HG03354 (cell line): ENCODE data around the gene ZFYVE28.

Experiments
- ATAC-seq: cut with Tn5 transposase; IDR thresholded peaks from one replicate; pipeline ENCODE4 v1.9.1; 2021; ENCODE audit warnings: mild to moderate bottlenecking; ENCODE audit not compliant: unreplicated experiment, poor library complexity, severe bottlenecking

Gene ZFYVE28

GRCh38 chr4:2258091-2259035, 160.1 kb downstream of the ZFYVE28 start:
- no peak for ATAC-seq

GRCh38 chr4:2257361-2258081, 160.9 kb downstream of the ZFYVE28 start:
- ATAC-seq, result no peak

GRCh38 chr4:2256781-2257191, 161.7 kb downstream of the ZFYVE28 start:
- no peak for ATAC-seq

GRCh38 chr4:2256156-2256731, 162.2 kb downstream of the ZFYVE28 start:
- ATAC-seq, result no peak

- ATAC-seq, result no peak
These were observed 162.8 kb downstream of the ZFYVE28 start for GRCh38 chr4:2255501-2256155.

- no peak for ATAC-seq
These were observed 163.6 kb downstream of the ZFYVE28 start for GRCh38 chr4:2254665-2255500.

- no peak for ATAC-seq
These were observed 165.0 kb downstream of the ZFYVE28 start for GRCh38 chr4:2253160-2254084.

- no peak for ATAC-seq
These were observed 165.8 kb downstream of the ZFYVE28 start for GRCh38 chr4:2252530-2253091.

GRCh38 chr4:2251795-2252529, 166.5 kb downstream of the ZFYVE28 start:
- ATAC-seq, result no peak

GRCh38 chr4:2251073-2251794, 167.2 kb downstream of the ZFYVE28 start:
- ATAC-seq, result no peak

- ATAC-seq, result no peak
These were observed 167.9 kb downstream of the ZFYVE28 start for GRCh38 chr4:2250357-2251072.

- no peak for ATAC-seq
These were observed 168.7 kb downstream of the ZFYVE28 start for GRCh38 chr4:2249526-2250356.

GRCh38 chr4:2248821-2249261, 169.6 kb downstream of the ZFYVE28 start:
- no peak for ATAC-seq

- ATAC-seq, result no peak
These were observed 170.2 kb downstream of the ZFYVE28 start for GRCh38 chr4:2248044-2248780.
